ENCODE results near the gene ZNF316. TPM values are rescaled to one million over a fixed set of nuclear protein-coding genes. Genes with fewer than 3 reads are reported as not detected.

Gene ZNF316
- total RNA-seq (2022; extraction: Qiagen RNA extraction; ENCODE audit: low read depth) = 8.3 to 15.3 TPM (median 13.6 TPM) in 5 replicates

GRCh38 chr7:6636741-6637543, at the start of gene ZNF316:
TSS of gene ZNF316 (plus strand) at chr7:6637318. CDS start at chr7:6642410, 5,092 bp downstream.

GRCh38 chr7:6589829-6590644, 47.1 kb upstream of the ZNF316 start, which contains the start of gene INTS15:
TSS of gene INTS15 (plus strand) at chr7:6590021. CDS start at chr7:6590284, 263 bp downstream.

DNA sequence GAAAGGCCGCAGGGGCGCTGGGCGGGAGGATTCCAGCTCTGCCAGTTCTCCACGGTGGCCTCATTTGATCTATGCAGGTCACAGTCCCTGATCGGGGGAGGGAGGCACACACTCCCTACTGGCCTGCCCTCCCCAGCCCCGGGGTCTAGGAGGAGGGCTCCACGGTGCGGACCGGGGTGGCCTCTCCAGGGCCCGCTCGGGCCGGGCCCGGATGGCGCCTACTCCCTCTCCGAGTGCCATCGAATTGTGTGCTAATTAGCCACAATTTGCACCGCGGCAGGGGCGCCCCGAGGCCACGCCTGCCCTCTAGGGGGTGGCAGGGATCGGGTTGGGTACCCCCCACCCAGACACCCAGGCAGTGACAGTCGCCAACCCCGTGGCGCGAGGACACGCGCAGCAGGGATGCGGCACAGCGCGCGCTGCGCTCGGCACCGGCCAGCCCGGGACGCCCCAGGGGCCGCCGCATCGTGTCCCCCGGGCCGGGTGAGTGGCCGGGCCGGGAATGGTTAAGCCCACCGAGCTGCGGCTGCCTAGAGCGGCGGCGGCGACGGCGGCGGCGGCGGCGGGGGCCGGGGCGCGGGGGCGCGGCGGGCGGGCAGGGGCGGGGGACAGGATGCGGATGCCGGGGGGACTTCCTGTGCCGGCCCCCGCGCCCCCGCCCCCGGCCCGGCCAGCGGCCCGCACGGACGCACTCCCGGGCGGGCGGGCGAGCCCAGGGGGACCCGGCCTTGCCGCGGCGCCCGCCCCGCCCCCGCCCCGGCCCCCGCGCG, 22.0 kb upstream of the ZNF316 start, which contains the start of gene ZNF853:
TSS of gene ZNF853 (plus strand) at position 658 of the 770 bp plus-strand sequence. CDS start 565 bp downstream, outside the sequence.

Other genes starting within 250 kb of the ZNF316 start
- gene DAGLB, start 189.4 kb upstream of the ZNF316 start, total RNA-seq (2022; extraction: Qiagen RNA extraction; ENCODE audit: low read depth) = 20.1 to 27.0 TPM (median 25.1 TPM) in 5 replicates
- gene KDELR2, start 153.2 kb upstream of the ZNF316 start, total RNA-seq (2022; extraction: Qiagen RNA extraction; ENCODE audit: low read depth) = 124 to 149 TPM (median 146 TPM) in 5 replicates
- gene GRID2IP, start 85.9 kb upstream of the ZNF316 start, total RNA-seq (2022; extraction: Qiagen RNA extraction; ENCODE audit: low read depth) = 0.01 TPM in 1 of 5 replicates, not detected in the others
- 45.4 to 55.1 TPM (median 48.0 TPM) in 5 replicates for gene ZDHHC4, start 59.9 kb upstream of the ZNF316 start, total RNA-seq (2022; extraction: Qiagen RNA extraction; ENCODE audit: low read depth)
- 20.2 to 28.1 TPM (median 26.3 TPM) in 5 replicates for gene INTS15, start 47.3 kb upstream of the ZNF316 start, total RNA-seq (2022; extraction: Qiagen RNA extraction; ENCODE audit: low read depth)
- gene ZNF853, start 21.7 kb upstream of the ZNF316 start, total RNA-seq (2022; extraction: Qiagen RNA extraction; ENCODE audit: low read depth) = 1.9 to 3.0 TPM (median 2.2 TPM) in 5 replicates
- 10.1 to 14.4 TPM (median 10.2 TPM) in 5 replicates for gene ZNF12, start 69.6 kb downstream of the ZNF316 start, total RNA-seq (2022; extraction: Qiagen RNA extraction; ENCODE audit: low read depth)
- 0.05 to 0.28 TPM (median 0.13 TPM) in 3 of 5 replicates, not detected in the others for gene RSPH10B2, start 116.8 kb downstream of the ZNF316 start, total RNA-seq (2022; extraction: Qiagen RNA extraction; ENCODE audit: low read depth)
- gene CCZ1B, start 189.0 kb downstream of the ZNF316 start, total RNA-seq (2022; extraction: Qiagen RNA extraction; ENCODE audit: low read depth) = 18.1 to 47.3 TPM (median 24.5 TPM) in 5 replicates

Measured in A549 treated with CpdA at 1 μM for 4 hours (cell line).